SK-N-SH (cell line): ENCODE measurements around the gene TBC1D2. TPM values are rescaled to one million over a fixed set of nuclear protein-coding genes. Genes with fewer than 3 reads are reported as not detected.

Experiments
- CTCF ChIA-PET: fragments of 300-600, 350-600 bp; formaldehyde crosslinking; extraction: SDS; loops from one replicate; lab custom pipeline; 2021; lab: Yijun Ruan, JAX
- POLR2A ChIA-PET: fragments of 350-600 bp; sonication (Branson Sonifier 250); formaldehyde crosslinking; extraction: SDS; loops from one replicate; lab custom pipeline; 2020; ENCODE audit warnings: antibody characterized with exemption, inconsistent platforms; lab: Yijun Ruan, JAX
- DNase-seq: peaks from one replicate; pipeline ENCODE4 v3.0.0; 2012
- H2AFZ ChIP-seq: fragments of 200-600 bp; sonication (generic); 2 replicates; pipeline ENCODE4 v1.8.1; 2016; ENCODE audit warnings: antibody characterized with exemption, mild to moderate bottlenecking, low read depth
- H3F3A ChIP-seq: fragments of 200-600 bp; sonication (generic); replicated peaks from 2 replicates; pipeline ENCODE3; 2016; ENCODE audit warnings: antibody characterized with exemption, mild to moderate bottlenecking; ENCODE audit not compliant: insufficient read depth
- H3K27ac ChIP-seq, 2 experiments: fragments of 200-500 bp in 1 of 2; fragments of 200-600 bp in 1 of 2; sonication (Bioruptor generic) in 1 of 2; sonication (generic), shearing (Covaris generic) in 1 of 2; 2 replicates each; pipeline versions ENCODE4 v1.5.1 to v1.6.1; 2014 to 2016; ENCODE audit warnings: low read depth in 2 of 2, inconsistent platforms in 1 of 2, low read length in 1 of 2, mild to moderate bottlenecking in 1 of 2, mixed read lengths in 1 of 2
- H3K27me3 ChIP-seq: fragments of 200-600 bp; sonication (generic), shearing (Covaris generic); 2 replicates; pipeline ENCODE4 v1.6.1; 2016; ENCODE audit warnings: mixed run types; ENCODE audit not compliant: insufficient read depth
- H3K36me3 ChIP-seq, 2 experiments: fragments of 200-500 bp in 1 of 2; fragments of 200-600 bp in 1 of 2; sonication (Bioruptor generic) in 1 of 2; sonication (generic) in 1 of 2; replicated peaks in 1 of 2; 2 replicates each; pipeline versions ENCODE3 to v1.5.1; 2014 to 2016; ENCODE audit warnings: low read length in 1 of 2, mild to moderate bottlenecking in 1 of 2; ENCODE audit not compliant: insufficient read depth in 2 of 2, control insufficient read depth in 1 of 2
- H3K4me1 ChIP-seq, 2 experiments: fragments of 200-500 bp in 1 of 2; fragments of 200-600 bp in 1 of 2; sonication (Bioruptor generic) in 1 of 2; sonication (generic), shearing (Covaris generic) in 1 of 2; 2 replicates each; pipeline versions ENCODE4 v1.5.1 to v1.6.1; 2014 to 2016; ENCODE audit warnings: low read depth in 1 of 2, low read length in 1 of 2, mixed run types in 1 of 2; ENCODE audit not compliant: insufficient read depth in 2 of 2, control insufficient read depth in 1 of 2
- H3K4me2 ChIP-seq: fragments of 200-600 bp; sonication (generic), shearing (Covaris generic); 2 replicates; pipeline ENCODE4 v1.6.1; 2017; ENCODE audit warnings: mixed run types
- H3K4me3 ChIP-seq, 2 experiments: fragments of 200-500 bp in 1 of 2; fragments of 200-600 bp in 1 of 2; sonication (Bioruptor generic) in 1 of 2; sonication (generic), shearing (Covaris generic) in 1 of 2; 2 replicates each; pipeline versions ENCODE4 v1.5.1 to v1.8.1; 2014 to 2016; ENCODE audit warnings: low read depth in 2 of 2, inconsistent platforms in 1 of 2, low read length in 1 of 2, mild to moderate bottlenecking in 1 of 2, mixed read lengths in 1 of 2, moderate library complexity in 1 of 2
- H3K79me2 ChIP-seq: fragments of 200-600 bp; sonication (generic); 2 replicates; pipeline ENCODE4 v1.8.1; 2017; ENCODE audit warnings: mild to moderate bottlenecking; ENCODE audit not compliant: insufficient read depth
- H3K9ac ChIP-seq: fragments of 200-600 bp; sonication (generic); 2 replicates; pipeline ENCODE4 v1.6.1; 2017; ENCODE audit warnings: mixed run types
- H3K9me2 ChIP-seq: fragments of 200-600 bp; sonication (generic); 2 replicates; pipeline ENCODE4 v1.6.1; 2017; ENCODE audit warnings: mixed run types
- H3K9me3 ChIP-seq: fragments of 200-600 bp; sonication (generic); 2 replicates; pipeline ENCODE4 v1.6.1; 2017; ENCODE audit warnings: mixed run types, mild to moderate bottlenecking, moderate library complexity
- H4K20me1 ChIP-seq: fragments of 200-600 bp; sonication (generic); 2 replicates; pipeline ENCODE4 v1.6.1; 2017; ENCODE audit warnings: mild to moderate bottlenecking, mixed run types; ENCODE audit not compliant: insufficient read depth
- FOXM1 ChIP-seq: IDR thresholded peaks from 2 replicates; pipeline ENCODE4 v1.4.0; 2012; ENCODE audit warnings: low read depth, mild to moderate bottlenecking
- GATA2 ChIP-seq: sonication (generic); formaldehyde crosslinking; IDR thresholded peaks from 2 replicates; pipeline ENCODE4 v1.5.0; 2020; ENCODE audit warnings: mild to moderate bottlenecking, missing genetic modification reagents
- IRF3 ChIP-seq: fragments of 150-350 bp; IDR thresholded peaks from 2 replicates; pipeline ENCODE4 v1.6.1; 2016; ENCODE audit warnings: mild to moderate bottlenecking, low read depth, low read length
- MAX ChIP-seq: IDR thresholded peaks from 2 replicates; pipeline ENCODE4 v1.4.0; 2012; ENCODE audit warnings: low read depth
- MEF2A ChIP-seq: IDR thresholded peaks from 2 replicates; pipeline ENCODE4 v1.4.0; 2012; ENCODE audit warnings: low read depth, borderline replicate concordance
- POLR2AphosphoS5 ChIP-seq: IDR thresholded peaks from 2 replicates; pipeline ENCODE4 v1.6.1; 2012; ENCODE audit warnings: low read depth, low read length
- RAD21 ChIP-seq: IDR thresholded peaks from 2 replicates; pipeline ENCODE4 v1.6.1; 2012; ENCODE audit warnings: mild to moderate bottlenecking, low read length
- REST ChIP-seq: IDR thresholded peaks from 2 replicates; pipeline ENCODE4 v1.6.1; 2012; ENCODE audit warnings: mild to moderate bottlenecking, low read depth, low read length, moderate library complexity
- SIN3A ChIP-seq: IDR thresholded peaks from 2 replicates; pipeline ENCODE4 v1.6.1; 2012; ENCODE audit warnings: low read depth, mild to moderate bottlenecking, low read length, moderate library complexity, borderline replicate concordance
- SMC3 ChIP-seq: IDR thresholded peaks from 2 replicates; pipeline ENCODE4 v1.6.1; 2012; ENCODE audit warnings: low read depth, low read length, improper control_type of control experiment
- TAF1 ChIP-seq: IDR thresholded peaks from 2 replicates; pipeline ENCODE4 v1.6.1; 2012; ENCODE audit warnings: low read depth, mild to moderate bottlenecking, low read length, moderate library complexity, borderline replicate concordance
- TCF12 ChIP-seq: IDR thresholded peaks from 2 replicates; pipeline ENCODE4 v1.4.0; 2012
- USF1 ChIP-seq: IDR thresholded peaks from 2 replicates; pipeline ENCODE4 v1.4.0; 2012; ENCODE audit warnings: low read depth, borderline replicate concordance
- YY1 ChIP-seq: IDR thresholded peaks from 2 replicates; pipeline ENCODE4 v1.4.0; 2012; ENCODE audit warnings: low read depth, mild to moderate bottlenecking
- WGBS: methylation state at CpG from one replicate; pipeline ENCODE4 v1.1.6; 2017; ENCODE audit warnings: low lambda C conversion rate; 5-methylcytosine and 5-hydroxymethylcytosine counted together
- polyA plus RNA-seq, 3 experiments: library from polyadenylated mRNA; depleted of rRNA; stranded (reverse); fragments of >200 nt; gene quantifications; 2 replicates each; pipeline ENCODE4 v1.2.3, GENCODE V29; 2012

The TBC1D2 gene
- polyA plus RNA-seq, 1 of the 3 experiments (the other 2 are of a cell fraction): 5.6 TPM

- WGBS: 65% methylated on average over 3 of the region's 3 CpGs
- H3K9ac ChIP-seq: no peak overlapping the region
- TF ChIP-seq GATA2 (CRISPR knock-in tag): no peak
- TF ChIP-seq TAF1: no peak
- TF ChIP-seq YY1: no peak
- no peak for TF ChIP-seq TCF12
- no peak for TF ChIP-seq POLR2AphosphoS5
- TF ChIP-seq SIN3A: no peak
- no peak for TF ChIP-seq MAX
- no peak for TF ChIP-seq USF1
- TF ChIP-seq REST: no peak
- TF ChIP-seq RAD21: no peak
- no peak for TF ChIP-seq SMC3
- no peak for TF ChIP-seq FOXM1
- TF ChIP-seq MEF2A: no peak
- TF ChIP-seq IRF3: no peak
- no peaks in the 10 kb centered on the region for H3K9me2 ChIP-seq
- CTCF ChIA-PET: interaction anchor here (0.7 to 5.8 kb wide), 3 partner anchors 46 to 133 kb away, joined by 3 to 49 read pairs (median 24); partner anchors contain the start of gene TBC1D2
- DNase-seq: no peak
- H3F3A ChIP-seq: no peaks in the 10 kb centered on the region
- no peak overlapping the region for H2AFZ ChIP-seq
- H3K36me3 ChIP-seq: no peaks in the 10 kb centered on the region
- H4K20me1 ChIP-seq: no peaks in the 10 kb centered on the region
- no peak overlapping the region for H3K27ac ChIP-seq
- no peak overlapping the region for H3K4me2 ChIP-seq
- no peak overlapping the region for H3K4me3 ChIP-seq
- H3K4me1 ChIP-seq: no peaks in the 10 kb centered on the region
- no peaks in the 10 kb centered on the region for H3K79me2 ChIP-seq
- no peaks in the 10 kb centered on the region for H3K9me3 ChIP-seq
- no peaks in the 10 kb centered on the region for H3K27me3 ChIP-seq
- POLR2A ChIA-PET: interaction anchor here (0.6 kb wide), 2 partner anchors 39 to 252 kb away, joined by 3 to 9 read pairs; no protein-coding TSS in a partner anchor
Measured at GRCh38 chr9:98209530-98209929, 45.9 kb downstream of the TBC1D2 start.
